NCI-H748 treated with DMSO at 0.1 percent for 48 hours (cell line): ENCODE data around the gene PCDHA13.
"Not testable (repeated sequence)": the region's sequence is repeated elsewhere in the genome, so short reads cannot be mapped to it uniquely, and the experiment has no call there.

ENCODE experiments used
- DNase-seq: peaks from one replicate; lab custom pipeline; 2025; lab: John Stamatoyannopoulos, UW

PCDHA13 gene

DNA sequence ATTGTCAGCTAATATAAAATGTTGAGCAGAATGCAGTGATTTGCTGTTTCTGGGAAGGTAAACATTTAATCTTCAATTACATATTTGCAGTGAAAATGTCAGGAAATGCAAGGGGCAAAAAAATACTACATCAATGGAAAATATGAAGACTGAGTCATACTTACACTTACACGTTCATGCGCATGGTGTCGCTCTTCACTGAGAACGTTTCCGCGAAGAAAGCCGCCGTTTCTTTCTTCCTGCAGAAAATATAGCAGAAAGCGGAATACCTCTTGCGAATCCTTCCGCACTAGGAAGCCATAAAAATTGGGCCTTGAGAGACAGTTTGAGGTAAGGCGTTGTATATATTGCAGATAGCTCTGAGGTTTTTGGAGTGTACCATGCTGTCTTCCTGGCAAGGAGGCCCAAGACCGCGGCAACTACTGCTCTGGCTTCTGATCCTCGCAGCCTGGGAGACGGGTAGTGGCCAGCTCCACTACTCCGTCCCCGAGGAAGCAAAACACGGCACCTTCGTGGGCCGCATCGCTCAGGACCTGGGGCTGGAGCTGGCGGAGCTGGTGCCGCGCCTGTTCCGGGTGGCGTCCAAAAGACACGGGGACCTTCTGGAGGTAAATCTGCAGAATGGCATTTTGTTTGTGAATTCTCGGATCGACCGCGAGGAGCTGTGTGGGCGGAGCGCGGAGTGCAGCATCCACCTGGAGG lies at the start of gene PCDHA13:
TSS of gene PCDHA13 (plus strand) at position 236 of the 702 bp plus-strand sequence. CDS start at position 381, 145 bp downstream.
- DNase-seq, result peak; percentile 85

DNA sequence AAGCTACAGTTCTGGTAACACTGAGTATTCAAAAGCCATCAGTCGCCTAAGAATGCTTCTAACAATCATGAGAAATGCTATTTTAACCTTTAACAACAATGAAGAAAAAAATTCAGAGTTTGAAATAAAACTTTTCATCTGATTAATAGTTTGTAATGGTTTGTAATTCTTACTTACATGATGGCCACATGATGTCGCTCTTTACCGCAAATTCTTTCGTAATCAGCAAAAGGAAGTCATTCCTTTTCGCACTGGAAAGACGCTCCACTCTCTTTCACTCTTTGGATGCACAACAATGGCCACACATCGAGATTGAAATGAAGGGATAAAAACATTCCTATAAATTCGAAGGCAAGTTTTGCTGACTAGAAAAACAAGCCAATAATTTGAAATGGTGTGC lies 47.9 kb upstream of the PCDHA13 start, which contains the start of gene PCDHA7:
TSS of gene PCDHA7 (plus strand) at position 277 of the 400 bp plus-strand sequence. CDS start at position 392, 115 bp downstream.
- DNase-seq, result no peak

DNA sequence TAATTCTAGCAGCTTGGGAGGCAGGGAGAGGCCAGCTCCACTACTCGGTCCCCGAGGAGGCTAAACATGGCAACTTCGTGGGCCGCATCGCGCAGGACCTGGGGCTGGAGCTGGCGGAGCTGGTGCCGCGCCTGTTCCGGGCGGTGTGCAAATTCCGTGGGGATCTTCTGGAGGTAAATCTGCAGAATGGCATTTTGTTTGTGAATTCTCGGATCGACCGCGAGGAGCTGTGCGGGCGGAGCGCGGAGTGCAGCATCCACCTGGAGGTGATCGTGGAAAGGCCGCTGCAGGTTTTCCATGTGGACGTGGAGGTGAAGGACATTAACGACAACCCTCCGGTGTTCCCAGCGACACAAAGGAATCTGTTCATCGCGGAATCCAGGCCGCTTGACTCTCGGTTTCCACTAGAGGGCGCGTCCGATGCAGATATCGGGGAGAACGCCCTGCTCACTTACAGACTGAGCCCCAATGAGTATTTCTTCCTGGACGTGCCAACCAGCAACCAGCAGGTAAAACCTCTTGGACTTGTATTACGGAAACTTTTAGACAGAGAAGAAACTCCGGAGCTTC lies 47.4 kb upstream of the PCDHA13 start:
- DNase-seq, result not testable (repeated sequence)

DNA sequence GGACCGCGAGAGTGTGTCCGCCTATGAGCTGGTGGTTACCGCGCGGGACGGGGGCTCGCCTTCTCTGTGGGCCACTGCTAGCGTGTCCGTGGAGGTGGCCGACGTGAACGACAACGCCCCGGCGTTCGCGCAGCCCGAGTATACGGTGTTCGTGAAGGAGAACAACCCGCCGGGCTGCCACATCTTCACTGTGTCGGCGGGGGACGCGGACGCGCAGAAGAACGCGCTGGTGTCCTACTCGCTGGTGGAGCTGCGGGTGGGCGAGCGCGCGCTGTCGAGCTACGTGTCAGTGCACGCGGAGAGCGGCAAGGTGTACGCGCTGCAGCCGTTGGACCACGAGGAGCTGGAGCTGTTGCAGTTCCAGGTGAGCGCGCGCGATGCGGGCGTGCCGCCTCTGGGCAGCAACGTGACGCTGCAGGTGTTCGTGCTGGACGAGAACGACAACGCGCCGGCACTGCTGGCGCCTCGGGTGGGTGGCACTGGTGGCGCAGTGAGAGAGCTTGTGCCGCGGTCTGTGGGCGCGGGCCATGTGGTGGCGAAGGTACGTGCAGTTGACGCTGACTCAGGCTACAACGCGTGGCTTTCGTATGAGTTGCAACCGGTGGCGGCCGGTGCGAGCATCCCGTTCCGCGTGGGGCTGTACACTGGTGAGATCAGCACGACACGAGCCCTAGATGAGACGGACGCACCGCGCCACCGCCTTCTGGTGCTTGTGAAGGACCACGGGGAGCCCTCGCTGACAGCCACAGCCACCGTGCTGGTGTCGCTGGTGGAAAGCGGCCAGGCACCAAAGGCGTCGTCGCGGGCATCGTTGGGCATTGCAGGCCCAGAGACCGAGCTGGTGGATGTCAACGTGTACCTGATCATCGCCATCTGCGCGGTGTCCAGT lies 46.1 kb upstream of the PCDHA13 start:
- DNase-seq, result no peak

DNA sequence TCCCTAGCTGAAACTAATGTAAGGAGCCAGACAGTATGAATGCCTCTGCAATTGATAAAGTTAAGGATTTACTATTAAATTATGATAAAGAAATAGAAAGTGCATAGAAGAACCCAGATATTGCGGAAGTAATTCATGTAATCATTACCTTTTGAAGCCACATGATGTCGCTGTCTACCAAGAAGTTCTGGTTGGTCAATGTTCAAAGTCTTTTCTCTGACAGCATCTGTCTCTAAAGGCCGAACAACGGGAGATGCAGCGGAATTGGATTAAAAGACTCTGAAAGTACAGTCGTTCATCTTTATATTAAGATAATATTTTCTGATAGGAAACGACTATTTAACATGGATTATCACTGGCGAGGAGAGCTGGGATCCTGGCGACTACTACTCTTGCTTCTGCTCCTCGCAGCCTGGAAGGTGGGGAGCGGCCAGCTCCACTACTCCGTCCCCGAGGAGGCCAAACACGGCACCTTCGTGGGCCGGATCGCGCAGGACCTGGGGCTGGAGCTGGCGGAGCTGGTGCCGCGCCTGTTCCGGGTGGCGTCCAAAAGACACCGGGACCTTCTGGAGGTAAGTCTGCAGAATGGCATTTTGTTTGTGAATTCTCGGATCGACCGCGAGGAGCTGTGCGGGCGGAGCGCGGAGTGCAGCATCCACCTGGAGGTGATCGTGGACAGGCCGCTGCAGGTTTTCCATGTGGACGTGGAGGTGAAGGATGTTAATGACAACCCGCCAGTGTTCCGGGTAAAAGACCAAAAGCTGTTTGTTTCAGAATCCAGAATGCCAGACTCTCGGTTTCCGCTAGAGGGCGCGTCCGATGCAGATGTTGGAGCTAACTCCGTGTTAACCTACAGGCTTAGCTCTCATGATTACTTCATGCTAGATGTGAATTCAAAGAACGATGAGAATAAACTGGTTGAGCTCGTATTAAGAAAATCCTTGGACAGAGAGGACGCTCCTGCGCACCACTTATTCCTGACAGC lies 40.7 kb upstream of the PCDHA13 start, which contains the start of gene PCDHA8:
TSS of gene PCDHA8 (plus strand) at position 210 of the 985 bp plus-strand sequence. CDS start at position 345, 135 bp downstream.
- peak; percentile 79 for DNase-seq

GRCh38 chr5:140842798-140843733 lies 38.9 kb upstream of the PCDHA13 start:
- DNase-seq, result no peak

DNA sequence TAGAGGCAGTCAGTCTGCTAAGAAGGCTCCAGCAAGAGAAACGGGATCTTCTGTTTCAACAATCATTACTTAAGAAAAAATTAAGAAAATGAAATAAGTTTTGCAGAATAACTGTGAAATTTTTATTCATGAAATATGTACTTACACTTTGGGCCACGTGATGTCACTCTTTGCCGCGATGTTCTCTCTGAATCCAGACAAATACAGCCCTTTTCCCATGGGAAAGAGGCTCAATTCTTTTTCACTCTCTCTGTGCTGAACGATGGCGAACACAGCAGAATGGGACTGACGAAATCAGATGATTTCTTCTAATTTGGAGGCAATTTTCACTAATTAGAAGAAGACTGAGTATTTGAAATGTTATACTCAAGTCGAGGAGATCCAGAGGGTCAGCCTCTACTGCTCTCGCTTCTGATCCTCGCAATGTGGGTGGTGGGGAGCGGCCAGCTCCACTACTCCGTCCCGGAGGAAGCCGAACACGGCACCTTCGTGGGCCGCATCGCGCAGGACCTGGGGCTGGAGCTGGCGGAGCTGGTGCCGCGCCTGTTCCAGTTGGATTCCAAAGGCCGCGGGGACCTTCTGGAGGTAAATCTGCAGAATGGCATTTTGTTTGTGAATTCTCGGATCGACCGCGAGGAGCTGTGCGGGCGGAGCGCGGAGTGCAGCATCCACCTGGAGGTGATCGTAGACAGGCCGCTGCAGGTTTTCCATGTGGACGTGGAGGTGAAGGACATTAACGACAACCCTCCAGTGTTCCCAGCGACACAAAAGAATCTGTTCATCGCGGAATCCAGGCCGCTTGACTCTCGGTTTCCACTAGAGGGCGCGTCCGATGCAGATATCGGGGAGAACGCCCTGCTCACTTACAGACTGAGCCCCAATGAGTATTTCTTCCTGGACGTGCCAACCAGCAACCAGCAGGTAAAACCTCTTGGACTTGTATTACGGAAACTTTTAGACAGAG lies 33.5 kb upstream of the PCDHA13 start, which contains the start of gene PCDHA9:
TSS of gene PCDHA9 (plus strand) at position 244 of the 964 bp plus-strand sequence. CDS start at position 358, 114 bp downstream.
- not testable (repeated sequence) for DNase-seq

DNA sequence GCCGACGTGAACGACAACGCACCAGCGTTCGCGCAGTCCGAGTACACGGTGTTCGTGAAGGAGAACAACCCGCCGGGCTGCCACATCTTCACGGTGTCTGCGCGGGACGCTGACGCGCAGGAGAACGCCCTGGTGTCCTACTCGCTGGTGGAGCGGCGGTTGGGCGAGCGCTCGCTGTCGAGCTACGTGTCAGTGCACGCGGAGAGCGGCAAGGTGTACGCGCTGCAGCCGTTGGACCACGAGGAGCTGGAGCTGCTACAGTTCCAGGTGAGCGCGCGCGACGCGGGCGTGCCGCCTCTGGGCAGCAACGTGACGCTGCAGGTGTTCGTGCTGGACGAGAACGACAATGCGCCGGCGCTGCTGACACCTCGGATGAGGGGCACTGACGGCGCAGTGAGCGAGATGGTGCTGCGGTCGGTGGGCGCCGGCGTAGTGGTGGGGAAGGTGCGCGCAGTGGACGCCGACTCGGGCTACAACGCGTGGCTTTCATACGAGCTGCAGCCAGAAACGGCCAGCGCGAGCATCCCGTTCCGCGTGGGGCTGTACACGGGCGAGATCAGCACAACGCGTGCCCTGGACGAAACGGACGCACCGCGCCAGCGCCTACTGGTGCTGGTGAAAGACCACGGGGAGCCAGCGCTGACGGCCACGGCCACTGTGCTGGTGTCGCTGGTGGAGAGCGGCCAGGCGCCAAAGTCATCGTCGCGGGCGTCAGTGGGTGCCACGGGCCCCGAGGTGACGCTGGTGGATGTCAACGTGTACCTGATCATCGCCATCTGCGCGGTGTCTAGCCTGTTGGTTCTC lies 31.9 kb upstream of the PCDHA13 start:
- not testable (repeated sequence) for DNase-seq

DNA sequence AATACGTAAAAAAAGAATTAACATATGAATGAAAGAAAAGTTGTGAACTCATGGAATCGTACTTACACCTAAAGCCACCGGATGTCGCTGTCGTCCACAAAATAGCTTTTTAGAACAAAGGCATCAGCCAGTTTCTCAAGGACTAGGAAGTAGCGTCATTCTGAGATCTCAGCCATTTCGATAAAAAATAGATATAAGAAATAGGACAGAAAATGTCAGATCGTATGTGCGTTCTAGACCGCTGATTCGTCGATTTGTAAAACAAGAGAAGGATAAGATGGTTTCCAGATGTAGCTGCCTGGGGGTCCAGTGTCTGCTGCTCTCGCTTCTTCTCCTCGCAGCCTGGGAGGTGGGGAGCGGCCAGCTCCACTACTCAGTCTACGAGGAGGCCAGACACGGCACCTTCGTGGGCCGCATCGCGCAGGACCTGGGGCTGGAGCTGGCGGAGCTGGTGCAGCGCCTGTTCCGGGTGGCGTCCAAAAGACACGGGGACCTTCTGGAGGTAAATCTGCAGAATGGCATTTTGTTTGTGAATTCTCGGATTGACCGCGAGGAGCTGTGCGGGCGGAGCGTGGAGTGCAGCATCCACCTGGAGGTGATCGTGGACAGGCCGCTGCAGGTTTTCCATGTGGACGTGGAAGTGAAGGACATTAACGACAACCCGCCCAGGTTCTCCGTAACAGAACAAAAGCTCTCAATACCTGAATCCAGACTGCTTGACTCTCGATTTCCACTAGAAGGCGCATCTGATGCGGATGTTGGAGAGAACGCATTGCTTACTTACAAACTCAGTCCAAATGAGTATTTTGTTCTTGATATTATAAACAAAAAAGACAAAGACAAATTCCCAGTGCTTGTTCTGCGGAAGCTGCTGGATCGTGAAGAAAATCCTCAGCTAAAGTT lies 25.9 kb upstream of the PCDHA13 start, which contains the start of gene PCDHA10:
TSS of gene PCDHA10 (plus strand) at position 126 of the 903 bp plus-strand sequence. CDS start at position 278, 152 bp downstream.
- DNase-seq, result no peak

GRCh38 chr5:140857177-140857986 lies 24.5 kb upstream of the PCDHA13 start:
- DNase-seq, result no peak

DNA sequence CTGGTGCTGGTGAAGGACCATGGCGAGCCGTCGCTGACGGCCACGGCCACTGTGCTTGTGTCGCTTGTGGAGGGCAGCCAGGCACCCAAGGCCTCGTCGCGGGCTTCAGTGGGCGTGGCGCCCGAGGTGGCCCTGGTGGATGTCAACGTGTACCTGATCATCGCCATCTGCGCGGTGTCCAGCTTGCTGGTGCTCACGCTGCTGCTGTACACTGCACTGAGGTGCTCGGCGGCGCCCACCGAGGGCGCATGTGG lies 24.0 kb upstream of the PCDHA13 start:
- DNase-seq, result no peak

DNA sequence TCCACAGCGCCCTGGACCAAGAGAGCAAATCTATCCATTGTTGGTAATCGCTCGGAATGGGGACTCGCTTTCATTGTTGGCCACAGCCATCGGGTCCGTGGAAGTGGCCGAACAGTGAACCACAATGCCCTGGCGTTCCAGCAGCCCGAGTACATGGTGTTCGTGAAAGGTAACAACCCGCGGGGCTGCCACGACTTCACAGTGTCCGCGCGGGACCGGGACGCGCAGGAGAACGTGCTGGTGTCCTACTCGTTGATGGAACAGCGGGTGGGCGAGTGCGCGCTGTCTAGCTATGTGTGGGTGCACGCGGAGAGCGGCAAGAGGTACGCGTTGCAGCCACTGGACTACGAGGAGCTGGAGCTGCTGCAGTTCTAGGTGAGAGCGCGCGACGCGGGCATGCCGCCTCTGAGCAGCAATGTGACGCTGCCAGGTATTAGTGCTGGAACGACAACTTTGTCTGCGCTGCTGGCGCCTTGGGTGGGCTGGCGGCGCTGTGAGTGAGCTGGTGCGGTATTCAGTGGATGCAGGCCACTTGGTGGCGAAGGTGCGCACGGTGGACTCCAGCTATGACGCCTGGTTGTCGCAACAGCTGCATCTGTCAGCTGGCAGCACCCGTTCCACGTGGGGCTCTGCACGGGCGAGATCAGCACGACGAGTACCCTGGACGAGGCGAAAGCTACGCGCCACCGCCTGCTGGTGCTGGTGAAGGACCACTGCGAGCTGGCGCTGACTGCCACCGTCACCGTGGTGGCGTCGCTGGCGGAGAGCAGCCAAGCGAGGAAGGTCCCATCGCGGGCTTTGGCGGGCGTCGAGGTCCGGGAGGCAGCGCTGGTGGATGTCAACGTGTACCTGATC lies 19.3 kb upstream of the PCDHA13 start:
- DNase-seq, result no peak

- peak; percentile 84 for DNase-seq
These were observed 13.0 kb upstream of the PCDHA13 start, which contains the start of gene PCDHA11 for GRCh38 chr5:140868721-140869554. TSS of gene PCDHA11 (plus strand) at chr5:140868957. CDS start at chr5:140869104, 147 bp downstream.

GRCh38 chr5:140869555-140869886 lies 12.4 kb upstream of the PCDHA13 start:
- DNase-seq, result no peak
